A549 (cell line): ENCODE results near the gene ABI3. TPM values are rescaled to one million over a fixed set of nuclear protein-coding genes. Genes with fewer than 3 reads are reported as not detected.

Source experiments
- ATAC-seq, 2 experiments: fragments of 200-7000 bp in 1 of 2; fragments of >200 bp in 1 of 2; cut with Nextera tagmentation in 1 of 2; cut with Tn5 transposase in 1 of 2; 3 replicates each; pipeline versions ENCODE4 v1.8.0 to v1.9.1; 2018 to 2020; ENCODE audit warnings: mild to moderate bottlenecking in 1 of 2, moderate library complexity in 1 of 2
- CTCF ChIA-PET: fragments of 300-600 bp; sonication (Branson Sonifier 250); formaldehyde crosslinking; extraction: SDS; loops from one replicate; lab custom pipeline; 2021; ENCODE audit warnings: antibody characterized with exemption, inconsistent platforms; lab: Yijun Ruan, JAX
- POLR2A ChIA-PET: fragments of 350-600 bp; formaldehyde crosslinking; extraction: SDS; loops from one replicate; lab custom pipeline; 2021; ENCODE audit warnings: antibody characterized with exemption, inconsistent platforms; lab: Yijun Ruan, JAX
- DNase-seq, 2 experiments: peaks; one replicate each; pipeline versions ENCODE4 v3.0.0 to v3.0.0-alpha.2; 2011 to 2016; ENCODE audit warnings: low read depth in 1 of 2, low spot score in 1 of 2
- FAIRE-seq: peaks from 2 replicates; lab custom pipeline; 2011; peaks lifted over from hg19 to GRCh38; lab: Jason Lieb, UNC
- H3K27ac ChIP-seq, 2 experiments: fragments of >200 bp; sonication (Bioruptor Twin); formaldehyde crosslinking; 3 replicates each; pipeline ENCODE4 v1.5.1; 2016 to 2017
- H3K4me1 ChIP-seq: fragments of >200 bp; sonication (Bioruptor Twin); formaldehyde crosslinking; 3 replicates; pipeline ENCODE4 v1.6.1; 2016
- H3K4me2 ChIP-seq: fragments of >200 bp; sonication (Bioruptor Twin); formaldehyde crosslinking; 3 replicates; pipeline ENCODE4 v1.6.1; 2016
- H3K4me3 ChIP-seq: fragments of >200 bp; sonication (Bioruptor Twin); formaldehyde crosslinking; 3 replicates; pipeline ENCODE4 v1.5.1; 2016
- H3K9me3 ChIP-seq: fragments of >200 bp; sonication (Bioruptor Twin); formaldehyde crosslinking; 3 replicates; pipeline ENCODE4 v1.6.1; 2016
- BCL3 ChIP-seq: fragments of >200 bp; sonication (Bioruptor Twin); formaldehyde crosslinking; IDR thresholded peaks from 3 replicates; pipeline ENCODE4 v1.6.1; 2016
- BHLHE40 ChIP-seq: IDR thresholded peaks from 2 replicates; pipeline ENCODE4 v1.6.1; 2012; ENCODE audit warnings: low read depth, low read length, inconsistent platforms
- CBX2 ChIP-seq: fragments of 200-600 bp; sonication (generic); IDR thresholded peaks from 2 replicates; pipeline ENCODE4 v1.6.1; 2016; ENCODE audit warnings: low read depth, mild to moderate bottlenecking, borderline replicate concordance
- CEBPB ChIP-seq, 2 experiments: fragments of >200 bp in 1 of 2; sonication (Bioruptor Twin) in 1 of 2; formaldehyde crosslinking in 1 of 2; IDR thresholded peaks; 2 replicates each; pipeline ENCODE4 v1.6.1; 2012 to 2016
- EHF ChIP-seq: fragments of 250-450 bp; sonication (Bioruptor Pico); IDR thresholded peaks from 2 replicates; pipeline ENCODE4 v1.5.0; 2020; ENCODE audit warnings: mild to moderate bottlenecking
- EHMT2 ChIP-seq: fragments of 200-600 bp; sonication (generic); IDR thresholded peaks from 2 replicates; pipeline ENCODE4 v1.6.1; 2016; ENCODE audit warnings: antibody characterized with exemption, low read depth, mild to moderate bottlenecking, moderate library complexity
- ELK1 ChIP-seq: fragments of 150-350 bp; IDR thresholded peaks from 2 replicates; pipeline ENCODE4 v1.6.1; 2014; ENCODE audit warnings: low read depth, mild to moderate bottlenecking, low read length
- ESRRA ChIP-seq: fragments of 150-350 bp; IDR thresholded peaks from 2 replicates; pipeline ENCODE4 v1.6.1; 2014; ENCODE audit warnings: mild to moderate bottlenecking, low read length, borderline replicate concordance
- FOSL2 ChIP-seq, 2 experiments: fragments of 450-650 bp in 1 of 2; fragments of >200 bp in 1 of 2; sonication (Bioruptor Twin) in 1 of 2; formaldehyde crosslinking; IDR thresholded peaks; 2 replicates each; pipeline versions ENCODE4 v1.5.0 to v1.6.1; 2016 to 2020; ENCODE audit warnings: mild to moderate bottlenecking in 1 of 2, moderate library complexity in 1 of 2
- FOXS1 ChIP-seq: fragments of 250-450 bp; sonication (Bioruptor Pico); IDR thresholded peaks from 2 replicates; pipeline ENCODE4 v1.5.0; 2020; ENCODE audit warnings: mild to moderate bottlenecking, moderate library complexity
- GATA3 ChIP-seq: IDR thresholded peaks from 2 replicates; pipeline ENCODE4 v1.6.1; 2012; ENCODE audit warnings: borderline replicate concordance
- HEYL ChIP-seq: fragments of 250-450 bp; sonication (Bioruptor Pico); IDR thresholded peaks from 2 replicates; pipeline ENCODE4 v1.8.0; 2021; ENCODE audit warnings: mild to moderate bottlenecking, moderate library complexity
- HOXB5 ChIP-seq: fragments of 250-450 bp; sonication (Bioruptor Pico); IDR thresholded peaks from 2 replicates; pipeline ENCODE4 v1.5.0; 2020; ENCODE audit warnings: mild to moderate bottlenecking, moderate library complexity
- JUN ChIP-seq, 2 experiments: fragments of >200 bp; sonication (Bioruptor Twin); formaldehyde crosslinking; IDR thresholded peaks; 2 replicates in 1 of 2; 3 replicates in 1 of 2; pipeline ENCODE4 v1.6.1; 2016 to 2017
- KDM1A ChIP-seq: fragments of 200-600 bp; sonication (generic); IDR thresholded peaks from 2 replicates; pipeline ENCODE4 v1.6.1; 2016; ENCODE audit warnings: low read depth, mild to moderate bottlenecking
- KDM5A ChIP-seq: fragments of 200-600 bp; sonication (generic); IDR thresholded peaks from 2 replicates; pipeline ENCODE4 v1.6.1; 2016; ENCODE audit warnings: antibody characterized with exemption, mild to moderate bottlenecking
- MAFK ChIP-seq: fragments of 450-650 bp; IDR thresholded peaks from 2 replicates; pipeline ENCODE4 v1.6.1; 2014; ENCODE audit not compliant: partially characterized antibody
- MAX ChIP-seq: IDR thresholded peaks from 2 replicates; pipeline ENCODE4 v1.6.1; 2012
- MAZ ChIP-seq: fragments of 150-350 bp; IDR thresholded peaks from 2 replicates; pipeline ENCODE4 v1.6.1; 2014; ENCODE audit warnings: antibody characterized with exemption, low read depth, low read length, borderline replicate concordance
- MYC ChIP-seq: IDR thresholded peaks from 2 replicates; pipeline ENCODE4 v1.6.1; 2012; ENCODE audit warnings: mild to moderate bottlenecking, inconsistent platforms, low read length, improper control_type of control experiment, borderline replicate concordance
- NFE2L2 ChIP-seq: fragments of 150-350 bp; conservative IDR thresholded peaks from 2 replicates; pipeline ENCODE4 v1.6.1; 2014; ENCODE audit warnings: low read length
- RAD21 ChIP-seq, 2 experiments: fragments of >200 bp in 1 of 2; sonication (Bioruptor Twin) in 1 of 2; formaldehyde crosslinking in 1 of 2; IDR thresholded peaks in 1 of 2; conservative IDR thresholded peaks in 1 of 2; 2 replicates in 1 of 2; 3 replicates in 1 of 2; pipeline ENCODE4 v1.6.1; 2012 to 2018; ENCODE audit warnings: inconsistent platforms in 1 of 2
- RARB ChIP-seq: fragments of 250-450 bp; sonication (Bioruptor Pico); IDR thresholded peaks from 2 replicates; pipeline ENCODE4 v1.8.0; 2021; ENCODE audit warnings: mild to moderate bottlenecking, moderate library complexity
- RCOR1 ChIP-seq: fragments of 150-350 bp; IDR thresholded peaks from 2 replicates; pipeline ENCODE4 v1.6.1; 2014; ENCODE audit warnings: antibody characterized with exemption, low read length, low read depth
- REST ChIP-seq: fragments of 200-600 bp; sonication (generic); IDR thresholded peaks from 2 replicates; pipeline ENCODE4 v1.6.1; 2016; ENCODE audit warnings: antibody characterized with exemption, mild to moderate bottlenecking, moderate library complexity
- RNF2 ChIP-seq: fragments of 200-600 bp; sonication (generic); IDR thresholded peaks from 2 replicates; pipeline ENCODE4 v1.6.1; 2016; ENCODE audit warnings: low read depth, mild to moderate bottlenecking, antibody characterized with exemption, moderate library complexity, borderline replicate concordance
- SMC3 ChIP-seq: fragments of >200 bp; sonication (Bioruptor Twin); formaldehyde crosslinking; IDR thresholded peaks from 3 replicates; pipeline ENCODE4 v1.6.1; 2018; ENCODE audit warnings: inconsistent platforms
- TP53 ChIP-seq: fragments of 250-450 bp; sonication (Bioruptor Pico); IDR thresholded peaks from 2 replicates; pipeline ENCODE4 v1.5.0; 2021; ENCODE audit warnings: mild to moderate bottlenecking, moderate library complexity
- ZFP36 ChIP-seq: fragments of 450-650 bp; IDR thresholded peaks from 2 replicates; pipeline ENCODE4 v1.6.1; 2014; ENCODE audit warnings: borderline replicate concordance; ENCODE audit not compliant: partially characterized antibody
- ZNF302 ChIP-seq: fragments of 250-450 bp; sonication (Bioruptor Pico); IDR thresholded peaks from 2 replicates; pipeline ENCODE4 v1.9.0; 2021; ENCODE audit warnings: inconsistent platforms, mild to moderate bottlenecking, moderate library complexity
- WGBS: methylation state at CpG from one replicate; pipeline ENCODE4 v1.1.6; 2017; ENCODE audit errors: missing lambda C conversion rate; 5-methylcytosine and 5-hydroxymethylcytosine counted together
- polyA plus RNA-seq, 4 experiments: library from polyadenylated mRNA; depleted of rRNA in 3 of 4; stranded (reverse); fragments of >200 nt; fragmentation: RNase III in 1 of 4; extraction: RNeasy Plus Mini Kit Qiagen cat#74134 plus additional on column Dnase treatment in 1 of 4; gene quantifications; 2 replicates in 3 of 4; 3 replicates in 1 of 4; pipeline ENCODE4 v1.2.3, GENCODE V29; 2011 to 2017
- TF ChIP-seq, protein P1 (sequence below): fragments of 450-650 bp; IDR thresholded peaks from 2 replicates; pipeline ENCODE4 v1.6.1; 2014; ENCODE audit warnings: antibody characterized with exemption
- TF ChIP-seq, protein P2 (sequence below): IDR thresholded peaks from 2 replicates; pipeline ENCODE4 v1.6.1; 2012

ABI3 gene
- polyA plus RNA-seq, 2 of the 4 experiments (the other 2 are of a cell fraction) = not detected

DNA sequence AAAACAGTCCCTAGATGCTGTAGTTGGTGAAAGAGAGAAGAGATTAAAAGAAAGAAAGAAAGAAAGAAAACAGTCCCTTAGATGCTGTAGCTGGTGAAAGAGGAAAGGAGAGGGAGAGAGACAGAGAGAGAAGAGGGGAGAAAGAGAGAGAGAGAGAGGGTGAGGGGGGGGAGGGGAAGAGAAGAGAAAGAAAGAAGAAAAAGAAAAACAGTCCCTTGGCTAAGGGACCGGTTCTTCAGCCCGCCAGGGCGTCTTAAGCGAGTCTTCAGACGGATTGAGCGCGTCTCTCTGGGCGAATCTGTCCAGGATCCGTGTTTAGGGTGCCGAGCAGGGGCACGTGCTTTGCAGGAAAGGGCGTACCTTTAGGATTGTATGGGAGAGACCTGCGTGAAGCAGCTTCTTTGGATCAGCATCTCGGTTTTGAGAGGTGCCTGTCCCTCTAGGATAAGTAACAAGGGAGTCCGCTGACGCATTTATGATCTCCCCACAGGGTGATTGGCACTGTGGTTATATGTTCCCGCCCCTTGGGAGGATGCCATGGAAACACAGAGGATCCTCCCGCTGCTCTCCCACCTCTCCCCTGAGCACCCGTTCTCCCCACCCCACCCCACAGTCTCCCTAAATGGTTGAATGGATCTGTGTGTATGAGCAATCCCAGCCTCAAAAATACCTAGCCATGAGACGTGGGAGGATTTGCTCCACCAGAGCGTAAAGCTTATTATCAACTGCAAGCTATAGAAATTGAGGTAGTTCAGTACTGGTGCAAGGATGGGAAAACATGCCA lies 16.8 kb upstream of the ABI3 start:
- no peaks in the 10 kb centered on the region for H3K9me3 ChIP-seq
- WGBS = 7% methylated on average over 21 of the region's 21 CpGs
- TF ChIP-seq JUN (IDR thresholded peaks at IDR 0.05) = no peak
- TF ChIP-seq, protein P1, sequence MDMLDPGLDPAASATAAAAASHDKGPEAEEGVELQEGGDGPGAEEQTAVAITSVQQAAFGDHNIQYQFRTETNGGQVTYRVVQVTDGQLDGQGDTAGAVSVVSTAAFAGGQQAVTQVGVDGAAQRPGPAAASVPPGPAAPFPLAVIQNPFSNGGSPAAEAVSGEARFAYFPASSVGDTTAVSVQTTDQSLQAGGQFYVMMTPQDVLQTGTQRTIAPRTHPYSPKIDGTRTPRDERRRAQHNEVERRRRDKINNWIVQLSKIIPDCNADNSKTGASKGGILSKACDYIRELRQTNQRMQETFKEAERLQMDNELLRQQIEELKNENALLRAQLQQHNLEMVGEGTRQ = peak; percentile 34; the same call in 1 of the 2 replicates
- TF ChIP-seq MYC = peak; percentile 57; the same call in 1 of the 2 replicates
- no peak for TF ChIP-seq EHMT2
- TF ChIP-seq MAFK = no peak
- TF ChIP-seq FOXS1 = no peak
- TF ChIP-seq FOSL2 (IDR thresholded peaks at IDR 0.05) = no peak
- TF ChIP-seq FOSL2 (CRISPR knock-in tag; IDR thresholded peaks at IDR 0.05) = 0 out of 2 replicates have a peak, but pooled peaks have one; percentile 20
- no peak for TF ChIP-seq HEYL (CRISPR knock-in tag)
- 0 out of 2 replicates have a peak, but pooled peaks have one; percentile 1 for TF ChIP-seq ESRRA
- no peak for TF ChIP-seq TP53 (CRISPR knock-in tag)
- TF ChIP-seq CEBPB (IDR thresholded peaks at IDR 0.05) = no peak
- TF ChIP-seq RCOR1 = no peak
- TF ChIP-seq RAD21 (conservative IDR thresholded peaks at IDR 0.05 in 1 of 2, IDR thresholded peaks at IDR 0.05 in 1 of 2) = 0 out of 5 replicates have a peak, but pooled peaks of 1 of the 2 experiments have one; percentile 8
- TF ChIP-seq REST = no peak
- no peak for TF ChIP-seq ZFP36
- TF ChIP-seq SMC3 = no peak
- no peak for TF ChIP-seq ZNF302 (CRISPR knock-in tag)
- 0 out of 2 replicates have a peak, but pooled peaks have one; percentile 56 for TF ChIP-seq BHLHE40
- TF ChIP-seq NFE2L2 = no peak
- TF ChIP-seq MAZ = no peak
- no peak for TF ChIP-seq ELK1
- TF ChIP-seq HOXB5 (CRISPR knock-in tag) = no peak
- no peak for TF ChIP-seq CBX2
- TF ChIP-seq MAX = peak; percentile 87
- no peak for TF ChIP-seq KDM5A
- TF ChIP-seq, protein P2, sequence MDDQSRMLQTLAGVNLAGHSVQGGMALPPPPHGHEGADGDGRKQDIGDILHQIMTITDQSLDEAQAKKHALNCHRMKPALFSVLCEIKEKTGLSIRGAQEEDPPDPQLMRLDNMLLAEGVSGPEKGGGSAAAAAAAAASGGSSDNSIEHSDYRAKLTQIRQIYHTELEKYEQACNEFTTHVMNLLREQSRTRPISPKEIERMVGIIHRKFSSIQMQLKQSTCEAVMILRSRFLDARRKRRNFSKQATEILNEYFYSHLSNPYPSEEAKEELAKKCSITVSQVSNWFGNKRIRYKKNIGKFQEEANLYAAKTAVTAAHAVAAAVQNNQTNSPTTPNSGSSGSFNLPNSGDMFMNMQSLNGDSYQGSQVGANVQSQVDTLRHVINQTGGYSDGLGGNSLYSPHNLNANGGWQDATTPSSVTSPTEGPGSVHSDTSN = peak; percentile 54; the same call in 1 of the 2 replicates
- no peak for TF ChIP-seq RNF2
- TF ChIP-seq RARB (CRISPR knock-in tag) = no peak
- no peak for TF ChIP-seq BCL3
- TF ChIP-seq GATA3 = no peak
- no peak for TF ChIP-seq EHF
- TF ChIP-seq KDM1A = no peak

More for the DNA sequence above, 16.8 kb upstream of the ABI3 start:
- peak; percentile 84 to 91 for DNase-seq
- CTCF ChIA-PET = interaction anchor here (1.0 to 17.4 kb wide), 6 partner anchors 12 to 161 kb away, joined by 3 to 224 read pairs (median 4); partner anchors contain the start of gene PHOSPHO1
- peak overlapping the region; percentile 64 for H3K4me3 ChIP-seq
- H3K27ac ChIP-seq = peak overlapping the region; percentile 93 to 96
- peak; percentile 45 to 51 for ATAC-seq
- peak overlapping the region; percentile 88 for H3K4me2 ChIP-seq
- peaks cover 27% of the 10 kb centered on the region for H3K4me1 ChIP-seq
- POLR2A ChIA-PET = interaction anchor here (0.6 to 1.8 kb wide), 7 partner anchors 15 to 278 kb away, joined by 3 to 6 read pairs (median 4); partner anchors contain the start of gene SNF8
- no peak for FAIRE-seq
